ENCODE data around the gene ACIN1. TPM values are rescaled to one million over a fixed set of nuclear protein-coding genes. Genes with fewer than 3 reads are reported as not detected.

The ACIN1 gene
- total RNA-seq, 1 experiment from 2014 or later = 43.9 TPM

DNA sequence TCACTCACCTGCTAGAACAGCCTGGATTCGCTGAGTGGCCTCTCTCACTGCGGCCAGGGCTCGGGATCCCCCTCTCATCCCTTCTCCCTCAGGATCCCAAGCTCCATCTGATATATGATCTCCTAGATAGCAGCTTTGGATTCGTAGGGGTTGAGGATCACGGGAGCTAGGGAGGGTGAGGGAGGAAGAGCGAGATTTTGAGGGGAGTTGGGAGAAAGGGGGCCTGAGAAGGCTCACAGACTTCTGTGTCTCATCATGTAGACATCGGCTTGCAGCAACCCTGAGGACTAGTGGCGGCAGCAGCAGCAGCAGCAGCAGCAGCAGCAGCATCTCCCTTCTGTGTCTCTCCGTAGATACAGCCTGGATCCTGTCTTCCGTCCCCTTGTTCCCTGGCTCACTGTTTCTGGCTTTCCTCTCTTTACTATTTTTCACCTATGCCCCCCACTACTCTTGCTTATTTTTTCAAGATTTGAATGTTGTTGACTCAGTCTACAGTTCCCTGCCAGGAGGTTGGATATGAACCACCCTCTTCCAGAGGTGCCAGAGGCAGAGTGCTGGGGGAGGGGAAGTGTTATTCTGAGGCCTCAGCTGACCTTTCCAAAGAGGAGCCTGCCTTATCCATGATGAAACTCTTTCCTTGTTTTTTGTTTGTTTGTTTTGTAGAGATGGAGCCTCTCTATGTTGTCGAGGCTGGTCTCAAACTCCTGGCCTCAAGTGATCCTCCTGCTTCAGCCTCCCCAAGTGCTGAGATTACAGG lies 9.8 kb upstream of the ACIN1 start, which contains the start of gene CIROP:
Gene CIROP, minus strand, starts transcription at position 399 of the 757 bp plus-strand sequence. Its CDS starts 69 bp downstream, at position 330.
- DNase-seq (ENCODE audit: low spot score) = no peak

DNA sequence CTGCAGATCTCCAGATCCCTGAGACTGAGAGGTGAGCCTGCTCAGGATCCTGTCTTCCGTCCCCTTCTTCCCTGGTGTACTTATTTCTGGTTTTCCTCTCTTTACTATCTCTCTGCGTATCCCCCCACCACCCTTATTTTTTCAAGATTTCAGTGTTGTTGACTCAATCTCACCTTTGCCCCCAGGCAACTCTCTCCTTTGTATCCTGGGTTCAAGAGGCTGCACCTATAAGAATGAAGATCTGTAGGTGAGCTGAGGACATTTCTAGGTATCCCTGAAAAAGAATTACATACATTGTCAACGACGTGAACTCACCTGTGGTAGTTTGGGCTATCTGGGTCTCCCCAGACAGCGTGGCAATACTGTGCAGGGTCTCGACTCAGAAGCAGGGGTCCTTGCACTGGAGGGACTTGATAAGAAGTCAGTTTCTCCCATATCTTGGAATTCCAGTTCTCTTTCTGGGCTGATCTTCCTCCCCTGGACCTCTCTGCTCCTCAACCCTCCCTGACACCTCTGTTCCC lies 9.2 kb upstream of the ACIN1 start:
- DNase-seq (ENCODE audit: low spot score) = no peak

DNA sequence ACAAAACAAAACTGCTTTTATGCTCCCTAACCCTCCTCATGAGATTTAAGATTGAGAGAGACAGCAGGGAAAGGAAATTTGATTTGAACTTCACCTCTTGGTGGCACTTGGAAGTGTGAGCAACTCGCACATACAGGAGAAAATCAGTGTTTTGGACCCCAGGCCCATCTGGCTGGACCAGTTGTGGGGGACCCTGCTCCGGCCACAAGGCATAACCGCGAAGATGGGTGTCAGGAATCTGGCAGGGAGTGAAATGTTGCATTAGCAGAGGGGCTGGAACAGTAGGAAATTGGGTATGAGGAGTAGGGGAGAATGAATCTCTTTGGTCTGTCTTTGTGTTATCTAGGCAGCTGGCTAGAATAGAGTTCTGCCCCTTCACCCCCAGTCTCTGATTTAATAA lies 8.6 kb upstream of the ACIN1 start:
- no peak for DNase-seq (ENCODE audit: low spot score)

DNA sequence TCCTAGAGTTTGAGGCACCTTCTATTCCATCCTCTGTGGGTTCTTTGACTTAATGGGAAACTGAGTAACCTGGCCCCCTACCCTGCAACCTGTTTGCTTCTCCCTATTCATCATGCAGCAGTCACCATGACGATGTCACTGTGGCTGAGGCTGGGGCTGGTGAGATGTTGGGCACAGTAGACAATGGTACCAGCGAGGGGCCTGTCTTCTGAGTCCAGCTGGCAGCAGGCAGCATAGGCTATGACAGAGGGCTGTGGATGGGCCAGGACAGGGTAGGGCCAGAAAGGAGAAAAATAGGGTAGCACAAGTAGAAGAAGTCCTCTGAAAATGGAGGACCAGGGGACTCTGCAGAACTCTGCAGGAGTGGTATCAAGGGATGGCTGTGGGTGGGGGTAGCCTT lies 7.9 kb upstream of the ACIN1 start:
- DNase-seq (ENCODE audit: low spot score) = no peak

DNA sequence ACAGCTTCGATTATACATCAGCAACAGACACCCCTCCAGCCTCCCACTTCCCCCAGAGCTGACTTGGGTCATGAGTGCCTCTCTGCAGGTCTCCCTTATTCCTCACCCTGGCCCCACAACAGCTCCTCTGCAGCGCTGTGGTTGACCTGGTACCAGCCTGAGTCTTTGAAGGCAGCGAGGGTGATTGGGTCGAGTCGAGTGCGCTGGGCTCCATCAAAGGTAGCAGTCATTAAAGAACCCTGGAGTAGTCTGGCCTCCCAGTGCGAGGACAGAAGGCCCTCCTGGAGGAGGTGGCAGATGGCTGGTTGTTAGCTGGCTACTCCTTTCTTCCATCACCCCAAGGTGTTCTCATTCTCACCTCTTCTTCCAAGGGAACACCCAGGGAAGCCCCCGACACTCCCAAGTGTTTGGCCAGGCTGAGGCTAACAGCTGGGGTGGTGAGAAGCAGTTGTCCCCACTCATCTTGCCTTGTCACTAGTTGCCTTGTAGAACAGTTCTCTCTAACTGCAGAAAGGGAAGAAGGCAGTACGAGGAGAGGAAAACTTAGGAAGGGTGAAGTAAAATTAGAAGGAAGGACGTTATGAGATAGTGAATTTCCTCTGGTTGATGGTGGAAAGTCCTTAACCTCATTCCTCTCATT lies 7.2 kb upstream of the ACIN1 start:
- DNase-seq (ENCODE audit: low spot score) = no peak

DNA sequence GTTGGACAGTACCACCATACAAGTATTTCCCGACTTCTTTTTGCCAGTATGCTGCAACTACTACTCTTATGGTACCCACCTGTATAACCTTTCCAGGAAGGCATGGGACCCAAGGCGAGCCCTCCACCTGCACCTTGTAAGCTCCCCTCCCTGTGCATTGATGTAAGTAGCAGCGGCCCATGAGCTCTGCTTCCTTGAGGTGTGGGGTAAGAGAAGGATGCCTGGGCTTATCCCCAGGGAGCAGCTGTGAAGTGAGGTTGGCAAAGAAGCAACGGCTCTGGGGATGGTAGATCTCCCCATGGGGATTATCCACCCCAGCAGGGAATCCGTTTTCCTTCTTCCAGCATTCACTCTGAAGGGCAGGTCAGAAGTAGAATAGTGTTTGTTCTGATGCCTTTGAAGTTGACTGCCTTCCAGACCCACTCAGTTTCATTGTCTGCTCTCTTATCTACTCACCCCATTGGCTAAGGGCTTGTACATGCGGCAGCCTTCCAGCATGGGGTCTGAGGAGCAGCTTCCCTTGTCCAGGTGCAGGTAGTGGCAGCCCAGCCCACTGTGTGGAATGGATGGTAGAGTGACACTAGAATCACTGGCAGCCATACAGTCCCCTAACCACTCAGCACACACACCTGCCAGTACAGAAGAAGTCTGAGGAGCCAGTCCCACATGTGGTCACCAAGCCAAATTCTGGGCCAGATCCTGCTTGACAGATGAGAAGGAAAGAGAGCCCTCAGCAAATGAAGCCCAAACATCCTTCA lies 6.5 kb upstream of the ACIN1 start:
- DNase-seq (ENCODE audit: low spot score) = no peak

- no peak for DNase-seq (ENCODE audit: low spot score)
Measured at GRCh38 chr14:23099212-23099861, 4.4 kb upstream of the ACIN1 start.

GRCh38 chr14:23097786-23098185 lies 2.9 kb upstream of the ACIN1 start:
- DNase-seq (ENCODE audit: low spot score) = no peak

GRCh38 chr14:23095196-23096108 lies 516 bp upstream of the ACIN1 start, which contains the start of gene C14orf119:
C14orf119 (plus strand) TSS chr14:23095505; CDS start chr14:23097659, 2,154 bp downstream.
- DNase-seq (ENCODE audit: low spot score) = peak; percentile 99

- no peak for DNase-seq (ENCODE audit: low spot score)
Measured at GRCh38 chr14:23093991-23094665, 808 bp downstream of the ACIN1 start.

DNA sequence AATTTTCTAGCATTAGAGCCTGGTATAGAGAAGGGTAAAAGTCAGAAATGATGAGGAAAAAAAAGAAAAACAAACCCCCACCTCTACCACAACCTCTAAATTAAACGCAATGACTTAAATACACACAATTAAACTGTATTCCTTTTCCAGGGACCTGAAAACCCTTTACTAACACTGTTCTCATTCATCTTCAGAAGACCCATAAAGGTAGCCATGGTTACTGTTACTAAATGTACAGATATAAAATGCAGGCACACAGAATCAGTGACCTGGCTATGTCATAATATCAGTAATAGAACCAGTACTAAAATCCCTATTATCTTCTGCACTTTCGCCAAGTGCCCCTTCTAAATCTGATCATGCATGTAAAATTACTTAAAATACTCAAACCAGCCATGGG lies 1.4 kb downstream of the ACIN1 start:
- no peak for DNase-seq (ENCODE audit: low spot score)

- DNase-seq (ENCODE audit: low spot score) = no peak
Measured at GRCh38 chr14:23093104-23093503, 1.8 kb downstream of the ACIN1 start.

GRCh38 chr14:23091294-23092225 lies 3.4 kb downstream of the ACIN1 start:
- DNase-seq (ENCODE audit: low spot score) = no peak

DNA sequence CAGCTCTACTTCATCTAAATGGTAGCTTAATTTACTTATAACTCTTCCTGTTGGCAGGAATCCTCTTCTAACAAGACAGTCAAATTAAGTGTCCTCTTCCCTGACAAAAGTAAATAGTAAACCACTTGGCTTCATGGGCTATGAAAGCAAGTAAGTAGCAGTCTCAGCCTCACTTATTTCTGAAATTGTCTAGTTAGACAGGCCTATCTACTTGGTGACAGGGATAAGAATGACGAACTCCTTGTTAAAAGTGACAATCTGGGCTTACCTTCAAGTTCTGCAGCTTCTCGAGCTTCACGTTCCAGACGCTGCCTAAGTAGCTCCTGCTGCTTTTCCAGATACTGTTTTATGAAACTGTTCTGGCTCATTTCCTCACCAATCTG lies 4.7 kb downstream of the ACIN1 start:
- DNase-seq (ENCODE audit: low spot score) = no peak

DNA sequence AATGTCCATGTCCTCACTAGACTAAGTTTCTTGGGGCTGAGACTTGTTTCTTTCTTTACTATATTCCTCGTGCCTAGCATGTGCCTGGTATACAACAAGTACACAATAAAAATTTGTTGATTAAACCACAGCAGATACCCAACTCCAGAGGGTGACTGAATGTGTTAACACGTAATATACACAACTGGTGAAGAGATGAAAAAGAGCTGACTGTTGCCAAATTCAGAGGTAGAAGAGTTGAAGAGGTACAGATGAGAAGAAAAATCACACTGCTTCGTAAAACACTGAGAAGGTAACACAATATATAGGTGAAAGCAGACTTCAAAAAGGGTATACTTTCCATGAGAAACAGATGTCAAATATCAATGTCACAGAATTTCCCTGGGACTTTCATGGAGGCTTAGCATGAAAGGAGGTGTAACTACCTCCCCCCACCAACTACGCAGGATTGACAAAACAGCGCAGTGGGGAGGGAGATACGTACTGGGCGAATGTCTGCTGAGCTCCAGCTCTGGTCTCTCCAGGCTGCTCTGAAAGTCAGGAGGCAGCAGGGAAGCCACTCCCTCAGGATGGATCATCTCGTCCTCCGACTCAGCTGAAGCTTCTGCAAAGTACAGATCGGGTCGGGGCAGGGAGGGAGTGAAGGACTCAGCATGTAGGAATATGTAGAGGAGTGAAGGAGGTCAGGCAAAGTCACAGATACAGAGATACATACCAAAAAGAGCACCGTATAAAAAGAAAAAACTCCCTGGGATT lies 5.3 kb downstream of the ACIN1 start:
- DNase-seq (ENCODE audit: low spot score) = no peak

- DNase-seq (ENCODE audit: low spot score) = no peak
Measured at GRCh38 chr14:23086565-23086964, 8.4 kb downstream of the ACIN1 start.

- DNase-seq (ENCODE audit: low spot score) = no peak
Measured at GRCh38 chr14:23085458-23085857, 9.5 kb downstream of the ACIN1 start.

DNA sequence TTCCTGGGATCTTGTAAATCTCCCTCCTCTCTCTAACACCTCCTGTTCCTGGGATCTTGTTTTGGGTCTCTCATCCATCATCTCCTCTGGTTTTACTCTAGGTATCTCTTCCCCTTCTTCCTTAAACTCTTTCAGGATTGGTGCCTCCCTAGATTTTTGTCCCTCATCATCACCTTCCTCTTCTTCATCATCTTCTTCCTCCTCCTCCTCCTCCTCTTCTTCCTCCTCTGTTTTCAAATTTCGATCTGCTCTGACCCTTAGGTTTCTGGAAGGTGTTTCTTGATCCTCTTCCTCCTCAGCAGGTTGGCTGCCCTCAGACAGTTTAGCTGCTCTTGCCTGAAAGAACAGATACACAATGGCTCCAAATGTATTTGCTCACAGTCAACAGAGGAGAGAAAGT lies 14.5 kb downstream of the ACIN1 start:
- DNase-seq (ENCODE audit: low spot score) = no peak
